Measurements from ENCODE around the gene PTPN13.

Gene PTPN13

DNA sequence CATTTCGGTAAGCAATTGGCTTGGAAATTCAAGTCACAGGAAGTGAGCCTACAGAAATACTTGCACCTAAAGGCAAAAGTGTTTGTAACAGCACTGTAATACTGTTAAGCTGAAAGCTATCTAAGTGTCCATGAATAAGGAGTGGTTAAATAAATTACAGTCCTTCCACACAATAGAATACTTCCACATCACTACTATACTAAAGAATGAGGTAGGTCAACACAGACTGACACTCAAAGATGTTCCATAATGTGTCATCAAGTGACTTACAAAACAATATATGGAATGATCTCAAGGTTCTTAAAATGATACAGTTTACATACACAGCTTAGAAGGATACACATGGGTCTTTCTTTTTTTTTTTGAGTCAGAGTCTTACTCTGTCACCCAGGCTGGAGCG, 228.0 kb downstream of the PTPN13 start:
- DNase-seq = no peak

DNA sequence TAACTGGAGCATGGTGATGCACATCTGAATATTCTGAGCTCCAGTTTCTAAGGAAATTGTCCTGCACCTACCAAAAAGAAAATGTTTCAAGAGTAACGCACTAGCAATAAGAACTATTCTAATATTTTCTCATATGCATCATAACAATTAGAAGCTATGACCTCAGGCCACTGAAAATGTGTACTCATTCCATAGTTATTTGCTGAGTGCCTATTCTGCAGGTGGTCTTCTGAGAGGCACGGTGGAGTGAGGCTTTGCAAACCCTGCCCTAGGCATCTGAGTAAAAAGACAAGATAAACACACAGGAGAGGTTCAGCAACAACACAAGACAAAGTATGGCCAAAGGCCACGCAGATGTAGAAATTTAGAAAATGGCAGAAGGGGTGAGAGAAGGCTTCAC, 231.4 kb downstream of the PTPN13 start:
- no peak for DNase-seq

DNA sequence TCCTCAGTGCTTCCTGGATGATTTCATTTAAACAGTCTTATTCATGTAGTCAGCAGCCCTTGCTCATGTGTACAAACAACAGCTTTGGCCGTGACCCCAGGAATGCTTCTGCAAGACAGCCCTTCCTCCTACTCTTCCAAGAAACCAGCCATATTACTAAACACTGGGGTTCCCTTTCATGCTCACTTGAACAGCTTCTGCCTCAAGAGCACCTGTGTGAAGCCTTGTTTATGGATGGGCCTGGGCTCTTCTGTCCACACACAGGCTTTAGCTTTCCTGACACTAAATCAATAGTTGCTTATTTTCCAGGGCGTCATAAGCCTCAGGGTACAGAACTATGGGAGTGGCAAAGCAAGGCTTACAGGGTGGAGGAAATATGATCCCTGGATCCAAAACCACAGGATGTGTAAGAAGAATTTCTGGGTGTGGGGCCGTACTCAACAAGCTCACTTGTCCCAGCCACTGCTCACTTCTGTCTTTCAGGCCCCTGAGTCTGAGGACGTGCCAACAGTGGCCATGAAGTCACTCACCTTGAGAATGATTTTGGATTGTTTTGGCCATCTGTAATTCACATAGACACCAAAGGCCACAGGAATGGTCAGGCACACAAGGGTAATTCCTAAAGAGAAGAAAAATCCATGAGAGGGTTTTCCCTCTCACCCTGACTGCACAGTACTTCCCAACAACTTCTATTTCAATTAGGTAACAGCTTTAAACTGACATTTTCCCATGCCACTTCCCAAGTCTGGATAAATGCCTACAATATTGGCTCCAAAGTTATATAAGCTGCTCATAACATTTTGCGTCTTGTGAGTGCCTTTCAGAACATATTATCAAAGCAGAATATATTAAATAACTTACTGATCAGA, 237.4 kb downstream of the PTPN13 start:
- DNase-seq = no peak

DNA sequence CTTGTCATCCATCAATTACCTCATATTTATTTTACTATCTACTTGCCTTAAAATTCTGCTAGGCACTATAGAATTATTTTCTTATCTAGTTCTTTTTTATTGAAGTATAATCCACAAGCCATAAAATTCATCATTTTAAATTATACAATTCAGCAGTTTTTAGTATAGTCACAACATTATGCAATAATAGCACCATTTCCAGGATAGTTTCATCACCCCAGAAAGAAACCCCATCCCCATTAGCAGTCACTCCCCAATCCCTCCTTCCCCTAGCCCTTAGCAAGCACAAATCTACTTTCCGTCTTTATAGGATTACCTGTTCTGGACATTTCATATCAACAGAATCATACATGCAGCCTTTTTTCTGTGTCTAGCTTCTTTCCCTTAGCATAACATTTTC, 239.5 kb downstream of the PTPN13 start:
- DNase-seq = no peak

DNA sequence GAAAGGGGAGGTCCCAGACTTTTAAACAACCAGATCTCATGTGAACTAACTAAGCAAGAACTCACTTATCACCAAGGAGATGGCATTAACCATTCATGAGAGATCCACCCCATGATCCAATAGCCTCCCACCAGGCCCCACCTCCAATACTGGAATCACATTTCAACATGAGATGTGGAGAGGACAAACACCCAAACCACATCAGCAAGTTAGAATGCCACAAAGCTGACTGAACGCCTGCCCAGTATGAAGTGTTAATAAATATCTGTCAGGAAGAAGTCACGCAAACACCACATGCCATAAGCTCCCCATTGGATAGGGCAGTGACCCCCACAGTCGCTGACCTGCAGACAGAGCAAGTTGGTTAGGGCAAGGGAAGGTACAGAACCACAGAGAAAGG, 240.8 kb downstream of the PTPN13 start:
- DNase-seq = no peak

DNA sequence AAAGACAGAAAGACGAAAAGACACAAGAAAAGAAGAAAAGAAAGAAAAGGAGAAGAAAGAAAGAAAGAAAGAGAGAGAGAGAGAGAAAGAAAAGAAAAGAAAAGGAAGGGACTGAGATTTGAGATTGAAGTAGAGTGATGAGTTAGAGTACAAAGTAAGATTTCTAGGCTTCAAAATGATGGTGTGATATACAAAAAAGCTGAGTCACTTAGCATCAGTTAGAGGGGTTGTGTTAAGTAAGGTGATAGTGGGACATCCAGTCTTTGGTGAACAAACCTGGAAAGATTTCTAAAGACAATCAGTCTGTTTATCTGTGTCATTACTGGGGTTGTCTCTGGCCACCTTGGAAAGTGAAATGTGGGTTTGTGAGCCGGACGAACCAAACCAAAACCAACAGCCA, 241.6 kb downstream of the PTPN13 start:
- DNase-seq = no peak

DNA sequence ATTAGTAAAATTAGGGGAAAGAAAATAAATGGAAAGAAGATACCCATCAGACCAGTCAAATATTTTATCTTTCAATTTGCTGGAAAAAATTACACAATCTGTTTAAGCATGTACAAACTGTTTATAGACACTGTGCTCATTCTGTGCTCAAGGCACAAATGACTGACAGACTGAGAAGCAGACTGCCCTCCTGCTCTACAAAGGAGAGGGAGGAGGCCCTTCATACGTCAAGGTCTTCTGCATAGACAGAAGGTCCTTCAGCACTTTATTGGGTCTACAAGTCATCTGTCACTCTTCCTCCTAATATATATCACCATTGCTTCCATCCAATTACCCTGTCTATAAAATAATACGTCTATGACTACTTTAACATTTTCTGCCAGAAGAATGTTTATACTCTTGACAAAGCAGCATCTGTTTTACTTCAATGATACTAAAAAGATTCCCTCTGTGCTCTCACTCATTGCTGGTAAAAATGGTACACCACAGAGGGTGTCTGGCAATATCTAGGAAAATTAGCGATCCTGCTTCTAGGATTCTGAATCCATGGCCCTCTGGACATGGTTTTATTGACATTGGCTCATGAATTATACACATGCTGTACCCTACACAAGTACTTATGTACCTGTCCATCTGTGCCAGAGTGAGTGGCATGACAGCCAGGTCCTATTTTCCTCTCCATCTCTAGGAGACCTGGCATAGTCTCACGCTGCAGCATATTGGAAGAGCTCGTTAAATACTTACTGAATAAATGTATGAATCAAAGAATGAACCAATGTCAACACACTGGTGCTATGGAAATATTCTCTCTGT, 243.8 kb downstream of the PTPN13 start:
- DNase-seq = no peak

DNA sequence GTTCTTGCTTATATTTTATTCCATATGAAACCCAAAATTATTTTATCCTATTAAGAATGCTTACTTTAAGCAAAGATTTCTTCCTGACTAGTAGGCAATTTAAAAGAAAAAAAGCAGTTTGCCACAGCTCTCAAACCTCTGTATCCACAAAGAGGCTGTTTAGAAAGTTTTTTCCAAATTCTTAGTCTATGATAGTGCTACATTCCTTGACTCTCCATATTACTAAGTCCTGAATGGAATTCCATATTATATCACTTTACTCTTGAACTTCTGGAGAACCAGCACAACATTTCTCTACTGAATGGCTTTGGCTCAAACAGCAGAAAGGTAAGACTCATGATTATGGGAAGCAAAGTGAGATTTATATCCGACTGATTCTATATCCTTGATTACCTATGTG, 246.7 kb downstream of the PTPN13 start:
- DNase-seq = no peak

DNA sequence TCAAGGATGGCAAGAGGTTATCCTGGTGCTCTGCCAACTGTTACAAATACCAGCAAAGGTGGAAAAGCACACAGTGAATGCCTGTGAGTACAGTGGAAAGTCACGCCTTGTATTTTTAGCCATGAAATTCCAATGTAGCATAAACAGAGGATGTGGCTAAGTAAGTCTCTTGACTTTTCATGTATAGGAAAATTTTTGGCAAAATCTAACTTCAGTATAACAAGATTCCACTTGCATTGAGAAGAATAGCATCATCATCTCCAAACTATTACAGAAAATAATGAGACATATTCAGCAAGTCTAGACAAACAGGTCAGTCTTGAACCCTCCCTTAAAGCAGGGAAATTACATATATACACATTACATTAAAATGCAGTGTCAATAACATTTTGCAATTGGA, 247.2 kb downstream of the PTPN13 start:
- DNase-seq = no peak

DNA sequence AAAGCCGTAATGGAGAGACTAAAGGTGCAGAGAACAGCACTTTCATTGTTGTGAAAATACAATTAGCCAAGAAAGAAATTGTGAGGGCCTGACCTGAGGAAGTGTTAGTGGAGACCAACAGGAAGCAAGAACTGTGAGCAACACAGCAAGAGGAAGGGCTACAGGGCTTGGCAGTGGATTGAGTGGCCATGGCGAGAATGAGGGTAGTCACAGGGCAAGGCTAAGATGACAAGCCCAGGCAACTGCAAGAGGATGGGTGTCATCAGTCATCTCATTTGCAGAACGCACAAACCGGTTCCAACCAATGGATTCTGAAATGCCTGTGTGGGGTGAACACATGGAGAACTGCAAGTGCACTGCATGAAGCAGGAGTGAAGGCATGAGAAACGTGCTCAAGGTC, 251.5 kb downstream of the PTPN13 start:
- DNase-seq = no peak

DNA sequence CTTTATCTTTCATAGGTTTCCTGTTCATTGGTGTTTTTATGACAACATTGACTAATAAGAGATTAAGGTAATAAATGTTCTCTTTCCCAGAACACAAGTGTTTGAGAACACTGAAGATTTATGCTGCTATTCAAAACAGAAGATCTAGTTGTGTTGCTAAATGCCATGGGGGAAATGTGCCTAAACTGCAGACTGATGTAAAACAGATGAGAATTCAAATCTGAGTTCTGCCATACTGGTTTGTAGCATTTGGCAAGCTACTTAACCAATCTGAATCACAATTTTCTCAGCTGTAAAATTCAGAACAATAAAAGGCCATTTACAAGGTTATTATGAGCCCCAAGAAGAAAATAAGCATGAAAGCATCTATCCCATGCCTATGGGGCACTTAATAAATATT, 252.8 kb downstream of the PTPN13 start:
- DNase-seq = no peak

DNA sequence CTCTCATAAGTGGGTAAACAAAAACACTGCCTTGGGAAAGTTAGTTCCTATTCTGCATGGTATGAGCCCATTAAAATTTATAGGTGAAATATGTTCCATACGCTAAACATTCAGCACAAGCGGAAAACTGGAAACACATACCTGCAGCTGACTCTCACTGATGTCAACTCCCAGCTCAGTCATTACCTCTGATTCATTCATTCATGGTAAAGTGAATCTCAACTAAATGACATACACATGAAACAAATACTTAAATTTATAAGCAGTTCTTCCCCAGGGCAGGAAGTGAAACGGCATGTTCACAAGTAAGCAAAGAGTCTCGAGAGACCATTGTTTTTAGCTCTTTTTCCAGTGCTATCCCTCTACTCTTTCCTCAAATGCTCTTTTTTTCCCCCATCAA, 253.5 kb downstream of the PTPN13 start:
- no peak for DNase-seq

DNA sequence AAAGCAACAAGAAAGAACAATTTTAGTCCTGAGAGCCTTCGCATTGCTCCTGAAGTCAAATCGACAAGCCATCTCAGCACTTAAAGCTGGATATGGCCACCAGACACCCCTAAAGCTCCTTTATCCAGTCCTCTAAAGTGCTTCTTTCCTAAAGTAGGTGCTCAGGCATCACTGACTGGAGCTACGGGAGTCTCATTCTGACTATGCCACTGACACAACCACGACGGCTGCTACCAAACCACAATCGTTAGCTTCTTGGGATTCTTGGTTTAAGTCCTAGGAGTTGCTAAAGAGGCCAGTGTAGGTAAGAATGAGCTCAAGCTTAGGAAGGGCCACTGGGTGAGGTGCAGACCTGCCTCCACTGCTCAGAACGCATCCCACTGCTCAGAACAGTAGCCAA, 254.0 kb downstream of the PTPN13 start:
- no peak for DNase-seq

DNA sequence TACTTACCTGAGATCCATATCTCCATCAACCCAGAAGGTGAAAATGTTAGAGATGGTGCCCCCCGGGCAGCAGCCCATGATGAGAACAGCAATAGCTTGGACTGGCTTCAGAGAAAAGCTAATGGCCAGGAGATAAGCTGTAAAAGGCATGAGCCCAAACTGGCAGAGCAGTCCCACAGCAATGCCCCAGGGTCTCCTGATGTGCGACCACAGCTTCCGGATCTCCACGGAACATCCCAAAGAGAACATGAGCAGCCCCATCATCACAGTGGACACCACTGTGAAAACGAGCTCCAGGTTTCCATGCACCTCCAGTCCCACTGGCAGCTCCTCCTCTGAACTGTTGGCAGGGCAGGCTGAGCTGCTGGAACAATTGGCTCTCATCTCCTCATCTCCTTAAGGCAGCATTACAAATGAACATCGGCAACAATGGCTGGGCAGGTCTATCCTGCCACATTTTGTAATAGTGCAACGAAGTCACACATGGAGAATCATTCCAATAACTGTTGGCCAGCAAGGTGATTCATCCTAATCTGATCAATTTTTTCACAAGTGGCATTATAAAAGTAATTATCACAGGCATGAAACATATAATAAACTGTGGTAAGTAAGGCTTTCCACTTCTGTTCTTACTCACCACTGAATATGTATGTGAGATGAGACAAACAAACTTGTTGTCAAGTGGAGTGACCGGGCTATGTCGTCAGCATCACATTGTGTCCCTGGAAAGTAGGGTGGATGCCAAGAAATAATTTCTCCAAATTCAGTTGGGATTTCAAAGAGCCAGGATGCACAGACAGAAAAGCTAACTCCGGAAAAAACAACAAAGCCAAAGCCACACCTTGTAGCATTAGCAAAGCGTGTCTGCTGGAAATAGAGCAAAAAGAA, 254.9 kb downstream of the PTPN13 start, which contains the start of gene SLC10A6:
TSS of gene SLC10A6 (minus strand) at position 653 of the 888 bp plus-strand sequence. CDS start at position 384, 269 bp downstream.
- DNase-seq = no peak

DNA sequence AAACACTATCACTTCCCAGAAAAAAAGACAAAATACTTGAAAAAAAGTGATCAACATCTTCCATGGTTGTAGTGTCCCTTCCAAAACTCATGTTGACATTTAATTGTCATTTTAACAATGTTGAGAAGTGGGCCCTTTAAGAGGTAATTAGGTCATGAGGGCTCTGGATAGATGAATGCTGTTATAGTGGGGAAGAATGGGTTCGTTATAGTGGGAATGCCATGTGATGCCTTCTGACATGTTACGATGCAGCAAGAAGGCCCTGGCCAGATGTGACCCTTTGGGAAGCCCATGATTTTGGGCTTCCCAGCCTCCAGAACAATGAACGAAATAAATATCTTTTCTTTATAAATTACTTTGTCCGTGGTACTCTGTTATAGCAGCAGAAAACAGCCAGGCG, 259.1 kb downstream of the PTPN13 start:
- no peak for DNase-seq

DNA sequence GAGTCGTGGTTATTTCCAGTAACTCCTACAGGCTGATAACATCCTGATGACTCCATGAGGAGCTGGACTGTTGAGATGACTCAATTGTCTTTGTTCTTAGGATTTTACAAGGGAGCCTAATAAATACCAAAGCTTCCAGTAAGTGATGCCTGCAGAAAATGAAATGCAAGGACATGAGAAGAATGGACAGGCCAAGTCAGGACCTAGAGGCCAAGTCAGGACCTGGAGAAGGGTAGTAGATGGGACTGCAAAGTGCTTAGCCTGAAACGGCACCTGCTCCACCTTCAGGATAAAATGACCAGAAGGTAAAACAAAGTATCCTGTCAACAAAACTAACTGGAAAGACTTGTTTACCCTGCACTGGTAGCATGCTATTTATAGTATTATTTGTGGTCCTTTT, 261.5 kb downstream of the PTPN13 start:
- DNase-seq = no peak

DNA sequence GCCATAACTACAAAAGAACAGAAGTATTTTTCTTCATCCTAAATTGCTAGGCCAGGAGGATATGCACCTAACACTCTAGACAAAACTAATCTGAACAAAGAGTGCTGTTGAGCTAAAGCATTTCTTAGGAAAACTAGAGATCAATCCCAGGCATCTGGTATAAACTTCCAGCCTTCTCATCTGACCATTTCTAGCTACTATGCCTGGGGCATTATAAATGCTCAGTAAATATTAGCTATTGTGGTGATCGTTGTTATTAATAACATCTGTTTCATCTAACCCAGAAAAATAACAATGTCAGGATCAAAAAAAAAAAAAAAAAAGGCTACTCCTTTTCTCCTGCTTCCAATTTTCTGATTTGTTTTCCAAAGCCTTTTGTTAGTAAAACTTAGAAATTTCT, 262.8 kb downstream of the PTPN13 start:
- DNase-seq = no peak

DNA sequence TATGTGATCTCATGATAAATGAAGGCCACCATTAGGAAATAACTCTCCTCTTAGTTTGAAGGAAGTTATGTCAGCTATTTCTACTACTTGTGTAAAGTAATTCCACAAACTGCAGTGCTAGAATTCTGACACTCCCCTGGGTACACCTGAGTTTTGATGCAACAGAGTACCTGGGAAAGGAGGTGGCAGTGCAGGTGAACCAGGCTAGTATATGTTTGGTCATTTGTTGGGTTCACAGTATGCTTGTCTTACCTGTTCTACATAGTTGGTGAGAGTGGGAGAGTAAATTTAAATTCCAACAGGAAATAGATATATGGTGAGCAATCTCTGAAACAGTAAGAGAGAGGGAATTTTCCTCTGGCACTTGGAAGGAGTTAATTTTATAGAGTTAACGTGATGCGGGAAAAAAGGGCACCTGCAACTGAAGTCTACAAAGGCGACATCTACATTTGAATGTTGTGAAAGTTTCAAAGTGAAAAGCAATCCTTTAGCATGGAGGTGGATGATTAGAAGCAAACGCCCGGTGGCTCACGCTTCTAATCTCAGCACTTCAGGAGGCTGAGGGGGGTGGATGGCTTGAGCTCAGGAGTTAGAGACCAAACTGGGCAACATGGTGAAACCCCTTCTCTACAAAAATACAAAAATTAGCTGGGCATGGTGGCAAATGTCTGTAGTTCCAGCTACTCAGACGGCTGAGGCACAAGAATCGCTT, 263.4 kb downstream of the PTPN13 start:
- no peak for DNase-seq

Measured in stimulated activated CD8-positive, alpha-beta memory T cell treated with anti-CD3 and anti-CD28 coated beads, Interleukin-4, amount 100 ng/mL, for 48 hours (primary cell).